Measurements from ENCODE around the gene RHBDL1. TPM values are rescaled to one million over a fixed set of nuclear protein-coding genes. Genes with fewer than 3 reads are reported as not detected.
A peak's percentile ranks its signal among the peaks of the same experiment; 100 is the strongest.

RHBDL1 gene
- total and polyA plus RNA-seq, 4 donors, result 0.35 to 0.84 (median 0.70) TPM

GRCh38 chr16:727291-727977 lies 52.0 kb downstream of the RHBDL1 start:
- TF ChIP-seq CTCF (IDR thresholded peaks at IDR 0.05; ENCODE audit: low read depth, low read length, missing input control) (no peak), HNF4A (conservative IDR thresholded peaks at IDR 0.05) (no peak), ZBTB33 (IDR thresholded peaks at IDR 0.05) (no peak), RAD21 (IDR thresholded peaks at IDR 0.05) (no peak), YY1 (IDR thresholded peaks at IDR 0.05) (no peak), FOXA2 (IDR thresholded peaks at IDR 0.05) (no peak), HNF4G (IDR thresholded peaks at IDR 0.05) (no peak), EGR1 (IDR thresholded peaks at IDR 0.05; ENCODE audit: low read depth in 2 of 2) (no peak), JUND (IDR thresholded peaks at IDR 0.05) (no peak), ATF3 (IDR thresholded peaks at IDR 0.05) (no peak), SP1 (IDR thresholded peaks at IDR 0.05) (no peak)
- TF ChIP-seq, protein P1, sequence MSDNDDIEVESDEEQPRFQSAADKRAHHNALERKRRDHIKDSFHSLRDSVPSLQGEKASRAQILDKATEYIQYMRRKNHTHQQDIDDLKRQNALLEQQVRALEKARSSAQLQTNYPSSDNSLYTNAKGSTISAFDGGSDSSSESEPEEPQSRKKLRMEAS (IDR thresholded peaks at IDR 0.05), result no peak
- peaks cover 8 to 19% (median 14%) of the 10 kb centered on the region in 4 donors for H3K4me1 ChIP-seq (ENCODE audit: control insufficient read depth in 4 of 4, insufficient read depth in 4 of 4, low read length in 3 of 4)
- DNase-seq (ENCODE audit: low spot score), result no peak
- peaks cover 0 to 8% (median 0%) of the 10 kb centered on the region in 4 donors for H3K36me3 ChIP-seq (ENCODE audit: control insufficient read depth in 4 of 4, insufficient read depth in 3 of 4, low read depth in 1 of 4, low read length in 3 of 4)
- peak overlapping the region in 2 of 3 donors; percentile 23 to 43 for H3K4me3 ChIP-seq (ENCODE audit: low read depth in 1 of 3, low read length in 3 of 3)
- no peaks in the 10 kb centered on the region for H3K9me3 ChIP-seq (ENCODE audit: control insufficient read depth in 4 of 4, low read length in 3 of 4)
- no peak overlapping the region for H3K27ac ChIP-seq (ENCODE audit: low read depth in 1 of 2, low read length in 2 of 2)
- WGBS, result 2% methylated on average over 61 of the region's 61 CpGs
- H3K9ac ChIP-seq (ENCODE audit: low read depth in 1 of 2, low read length in 2 of 2), result no peak overlapping the region
- H3K27me3 ChIP-seq (ENCODE audit: control insufficient read depth in 4 of 4, insufficient read depth in 4 of 4, low read length in 3 of 4), result peaks cover 0 to 2% (median 0%) of the 10 kb centered on the region in 4 donors

Other genes starting within 250 kb of the RHBDL1 start
- 10 to 100 TPM; 26.2 to 37.2 TPM for gene CAPN15, start 148.0 kb upstream of the RHBDL1 start, total RNA-seq
- 10 to 100 TPM in 1 of 2 donors, 1 to 10 TPM in 1; 5.9 to 17.0 TPM for gene CAPN15, start 148.0 kb upstream of the RHBDL1 start, polyA plus RNA-seq
- gene PRR35, start 115.3 kb upstream of the RHBDL1 start, total RNA-seq, result not detected
- not detected for gene PRR35, start 115.3 kb upstream of the RHBDL1 start, polyA plus RNA-seq
- 1 to 10 TPM in 1 of 2 donors, under 1 TPM in 1; 0.25 to 7.0 TPM for gene NHLRC4, start 108.7 kb upstream of the RHBDL1 start, total RNA-seq
- gene NHLRC4, start 108.7 kb upstream of the RHBDL1 start, polyA plus RNA-seq, result under 1 TPM in 1 of 2 donors, not detected in 1; 0.17 TPM
- gene PIGQ, start 105.7 kb upstream of the RHBDL1 start, total RNA-seq, result 100 to 1,000 TPM in 1 of 2 donors, 10 to 100 TPM in 1; 16.8 to 144 TPM
- 10 to 100 TPM; 18.9 to 22.4 TPM for gene PIGQ, start 105.7 kb upstream of the RHBDL1 start, polyA plus RNA-seq
- gene RAB40C, start 85.6 kb upstream of the RHBDL1 start, total RNA-seq, result 10 to 100 TPM in 1 of 2 donors, 1 to 10 TPM in 1; 7.7 to 11.0 TPM
- gene RAB40C, start 85.6 kb upstream of the RHBDL1 start, polyA plus RNA-seq, result 10 to 100 TPM in 1 of 2 donors, 1 to 10 TPM in 1; 6.1 to 10.7 TPM
- 1 to 10 TPM in 1 of 2 donors, under 1 TPM in 1; 0.67 to 1.2 TPM for gene WFIKKN1, start 44.7 kb upstream of the RHBDL1 start, total RNA-seq
- gene WFIKKN1, start 44.7 kb upstream of the RHBDL1 start, polyA plus RNA-seq, result under 1 TPM; 0.19 to 0.24 TPM
- 10 to 100 TPM; 26.3 to 28.1 TPM for gene METTL26, start 39.4 kb upstream of the RHBDL1 start, total RNA-seq
- 10 to 100 TPM; 54.6 to 69.1 TPM for gene METTL26, start 39.4 kb upstream of the RHBDL1 start, polyA plus RNA-seq
- gene MCRIP2, start 33.8 kb upstream of the RHBDL1 start, total RNA-seq, result 10 to 100 TPM; 16.3 to 45.5 TPM
- 10 to 100 TPM; 77.4 to 97.3 TPM for gene MCRIP2, start 33.8 kb upstream of the RHBDL1 start, polyA plus RNA-seq
- 10 to 100 TPM in 1 of 2 donors, 1 to 10 TPM in 1; 10.0 to 13.4 TPM for gene WDR90, start 26.3 kb upstream of the RHBDL1 start, total RNA-seq
- 1 to 10 TPM; 4.7 to 5.9 TPM for gene WDR90, start 26.3 kb upstream of the RHBDL1 start, polyA plus RNA-seq
- 10 to 100 TPM; 20.8 to 31.0 TPM for gene RHOT2, start 7.5 kb upstream of the RHBDL1 start, total RNA-seq
- gene RHOT2, start 7.5 kb upstream of the RHBDL1 start, polyA plus RNA-seq, result 10 to 100 TPM; 37.5 to 37.9 TPM
- 10 to 100 TPM; 32.4 to 38.2 TPM for gene STUB1, start 4.7 kb downstream of the RHBDL1 start, total RNA-seq
- 10 to 100 TPM; 62.2 to 74.4 TPM for gene STUB1, start 4.7 kb downstream of the RHBDL1 start, polyA plus RNA-seq
- 10 to 100 TPM; 21.2 to 35.8 TPM for gene JMJD8, start 8.7 kb downstream of the RHBDL1 start, total RNA-seq
- gene JMJD8, start 8.7 kb downstream of the RHBDL1 start, polyA plus RNA-seq, result 10 to 100 TPM; 30.9 to 52.6 TPM
- 1 to 10 TPM; 4.4 to 6.7 TPM for gene WDR24, start 14.7 kb downstream of the RHBDL1 start, total RNA-seq
- gene WDR24, start 14.7 kb downstream of the RHBDL1 start, polyA plus RNA-seq, result 1 to 10 TPM; 4.2 to 8.0 TPM
- under 1 TPM in 1 of 2 donors, not detected in 1; under 0.01 TPM for gene FBXL16, start 30.1 kb downstream of the RHBDL1 start, total RNA-seq
- gene FBXL16, start 30.1 kb downstream of the RHBDL1 start, polyA plus RNA-seq, result under 1 TPM in 1 of 2 donors, not detected in 1; 0.14 TPM
- 1 to 10 TPM; 5.9 to 8.3 TPM for gene METRN, start 39.4 kb downstream of the RHBDL1 start, total RNA-seq
- gene METRN, start 39.4 kb downstream of the RHBDL1 start, polyA plus RNA-seq, result 10 to 100 TPM in 1 of 2 donors, 1 to 10 TPM in 1; 4.6 to 22.9 TPM
- 10 to 100 TPM; 14.0 to 17.6 TPM for gene ANTKMT, start 45.5 kb downstream of the RHBDL1 start, total RNA-seq
- gene ANTKMT, start 45.5 kb downstream of the RHBDL1 start, polyA plus RNA-seq, result 10 to 100 TPM; 21.8 to 29.7 TPM
- gene CCDC78, start 50.8 kb downstream of the RHBDL1 start, total RNA-seq, result under 1 TPM; 0.08 to 0.28 TPM
- gene CCDC78, start 50.8 kb downstream of the RHBDL1 start, polyA plus RNA-seq, result under 1 TPM in 1 of 2 donors, not detected in 1; 0.05 TPM
- gene HAGHL, start 51.4 kb downstream of the RHBDL1 start, total RNA-seq, result 1 to 10 TPM in 1 of 2 donors, under 1 TPM in 1; 0.67 to 1.1 TPM
- under 1 TPM; 0.25 to 0.32 TPM for gene HAGHL, start 51.4 kb downstream of the RHBDL1 start, polyA plus RNA-seq
- gene CIAO3, start 65.3 kb downstream of the RHBDL1 start, total RNA-seq, result 10 to 100 TPM; 16.9 to 24.3 TPM
- gene CIAO3, start 65.3 kb downstream of the RHBDL1 start, polyA plus RNA-seq, result 10 to 100 TPM; 13.2 to 16.0 TPM
- under 1 TPM; 0.08 to 0.65 TPM for gene MSLN, start 85.1 kb downstream of the RHBDL1 start, total RNA-seq
- gene MSLN, start 85.1 kb downstream of the RHBDL1 start, polyA plus RNA-seq, result under 1 TPM in 1 of 2 donors, not detected in 1; 0.03 TPM
- gene RPUSD1, start 112.7 kb downstream of the RHBDL1 start, total RNA-seq, result 1 to 10 TPM; 8.2 to 9.7 TPM
- 10 to 100 TPM in 1 of 2 donors, 1 to 10 TPM in 1; 4.5 to 10.7 TPM for gene RPUSD1, start 112.7 kb downstream of the RHBDL1 start, polyA plus RNA-seq
- gene CHTF18, start 112.9 kb downstream of the RHBDL1 start, total RNA-seq, result 10 to 100 TPM in 1 of 2 donors, 1 to 10 TPM in 1; 5.1 to 15.6 TPM
- 1 to 10 TPM; 1.7 to 2.6 TPM for gene CHTF18, start 112.9 kb downstream of the RHBDL1 start, polyA plus RNA-seq
- gene GNG13, start 125.1 kb downstream of the RHBDL1 start, total RNA-seq, result not detected
- gene GNG13, start 125.1 kb downstream of the RHBDL1 start, polyA plus RNA-seq, result not detected

Measured in liver (tissue), 9 donors.